HG02981 (cell line): Measurements from ENCODE around the gene AKAP13.

ENCODE experiments used
- ATAC-seq: cut with Tn5 transposase; IDR thresholded peaks from one replicate; pipeline ENCODE4 v1.9.1; 2021; ENCODE audit warnings: mild to moderate bottlenecking, moderate library complexity; ENCODE audit not compliant: unreplicated experiment

The AKAP13 gene

GRCh38 chr15:85496551-85497171, 116.3 kb downstream of the AKAP13 start:
- ATAC-seq: no peak

GRCh38 chr15:85497172-85497569, 116.8 kb downstream of the AKAP13 start:
- no peak for ATAC-seq

GRCh38 chr15:85498471-85498870, 118.1 kb downstream of the AKAP13 start:
- ATAC-seq: no peak

GRCh38 chr15:85499371-85499887, 119.0 kb downstream of the AKAP13 start:
- ATAC-seq: no peak

- ATAC-seq: peak; percentile 63
These were observed 119.8 kb downstream of the AKAP13 start for GRCh38 chr15:85500060-85500708.

GRCh38 chr15:85500729-85501128, 120.3 kb downstream of the AKAP13 start:
- ATAC-seq: no peak

GRCh38 chr15:85501574-85501973, 121.2 kb downstream of the AKAP13 start:
- ATAC-seq: no peak

- no peak for ATAC-seq
These were observed 122.9 kb downstream of the AKAP13 start for GRCh38 chr15:85503151-85503799.

- ATAC-seq: no peak
These were observed 124.6 kb downstream of the AKAP13 start for GRCh38 chr15:85504749-85505676.

- no peak for ATAC-seq
These were observed 126.7 kb downstream of the AKAP13 start for GRCh38 chr15:85507114-85507513.

- ATAC-seq: no peak
These were observed 129.6 kb downstream of the AKAP13 start for GRCh38 chr15:85509973-85510372.

GRCh38 chr15:85514413-85514812, 134.0 kb downstream of the AKAP13 start:
- ATAC-seq: no peak

GRCh38 chr15:85515212-85515611, 134.8 kb downstream of the AKAP13 start:
- no peak for ATAC-seq

GRCh38 chr15:85517086-85517485, 136.7 kb downstream of the AKAP13 start:
- ATAC-seq: no peak

GRCh38 chr15:85518979-85519761, 138.8 kb downstream of the AKAP13 start:
- no peak for ATAC-seq

- no peak for ATAC-seq
These were observed 140.2 kb downstream of the AKAP13 start for GRCh38 chr15:85520650-85521049.

GRCh38 chr15:85523530-85523929, 143.1 kb downstream of the AKAP13 start:
- no peak for ATAC-seq

- ATAC-seq: no peak
These were observed 145.4 kb downstream of the AKAP13 start for GRCh38 chr15:85525755-85526154.

- ATAC-seq: no peak
These were observed 147.5 kb downstream of the AKAP13 start for GRCh38 chr15:85527895-85528294.

GRCh38 chr15:85530079-85530478, 149.7 kb downstream of the AKAP13 start:
- no peak for ATAC-seq
